Loucy (cell line): Measurements from ENCODE around the gene C17orf107.

Experiments used
- H2AFZ ChIP-seq: fragments of 200-600 bp; sonication (generic); 2 replicates; pipeline ENCODE4 v1.6.0; 2016; ENCODE audit warnings: antibody characterized with exemption, mild to moderate bottlenecking, low read length, moderate library complexity
- H3F3A ChIP-seq: fragments of 200-600 bp; 2 replicates; pipeline ENCODE4 v1.6.0; 2016; ENCODE audit warnings: antibody characterized with exemption, low read depth, mild to moderate bottlenecking
- H3K27me3 ChIP-seq: fragments of 200-600 bp; sonication (generic); 2 replicates; pipeline ENCODE4 v1.6.1; 2014; ENCODE audit warnings: low read length, mild to moderate bottlenecking; ENCODE audit not compliant: insufficient read depth, poor library complexity, severe bottlenecking
- H3K36me3 ChIP-seq: fragments of 200-600 bp; sonication (generic); 2 replicates; pipeline ENCODE4 v1.6.1; 2016; ENCODE audit warnings: low read length; ENCODE audit not compliant: insufficient read depth
- H3K4me1 ChIP-seq: fragments of 200-600 bp; sonication (generic); 2 replicates; pipeline ENCODE4 v1.5.1; 2014; ENCODE audit warnings: low read length, mild to moderate bottlenecking; ENCODE audit not compliant: insufficient read depth, poor library complexity, severe bottlenecking
- H3K4me2 ChIP-seq: fragments of 200-600 bp; sonication (generic); 2 replicates; pipeline ENCODE4 v1.6.0; 2014; ENCODE audit warnings: antibody characterized with exemption, low read length, low read depth, mild to moderate bottlenecking; ENCODE audit not compliant: poor library complexity, severe bottlenecking
- H3K4me3 ChIP-seq: fragments of 200-600 bp; sonication (generic); 2 replicates; pipeline ENCODE4 v1.5.1; 2014; ENCODE audit warnings: low read length, mild to moderate bottlenecking, mixed read lengths; ENCODE audit not compliant: poor library complexity, severe bottlenecking
- H3K79me2 ChIP-seq: fragments of 200-600 bp; sonication (generic); 2 replicates; pipeline ENCODE4 v1.6.1; 2014; ENCODE audit warnings: low read length; ENCODE audit not compliant: insufficient read depth
- H3K9ac ChIP-seq: fragments of 200-600 bp; sonication (generic); 2 replicates; pipeline ENCODE4 v1.6.0; 2014; ENCODE audit warnings: mild to moderate bottlenecking, low read depth, low read length, moderate library complexity; ENCODE audit not compliant: poor library complexity, severe bottlenecking
- H3K9me2 ChIP-seq: fragments of 200-600 bp; sonication (generic); replicated peaks from 2 replicates; pipeline ENCODE4 v1.6.1; 2016; ENCODE audit warnings: low read depth, low read length, mixed read lengths
- H3K9me3 ChIP-seq: fragments of 200-600 bp; sonication (generic); 2 replicates; pipeline ENCODE4 v1.6.1; 2014; ENCODE audit warnings: mild to moderate bottlenecking, antibody characterized with exemption, low read length, low read depth; ENCODE audit not compliant: insufficient read depth
- H4K20me1 ChIP-seq: fragments of 200-600 bp; sonication (generic); 2 replicates; pipeline ENCODE4 v1.6.0; 2014; ENCODE audit warnings: antibody characterized with exemption, low read length, mild to moderate bottlenecking; ENCODE audit not compliant: insufficient read depth, poor library complexity, severe bottlenecking
- CTCF ChIP-seq: fragments of 200-600 bp; sonication (generic); conservative IDR thresholded peaks from 2 replicates; pipeline ENCODE4 v1.5.1; 2014; ENCODE audit warnings: mild to moderate bottlenecking, antibody characterized with exemption, low read length
- EZH2phosphoT487 ChIP-seq: fragments of 200-600 bp; IDR thresholded peaks from 2 replicates; pipeline ENCODE4 v1.6.1; 2018; ENCODE audit warnings: antibody characterized with exemption, mild to moderate bottlenecking, moderate library complexity, borderline replicate concordance

The C17orf107 gene

GRCh38 chr17:4949321-4950074, 50.2 kb downstream of the C17orf107 start:
- Histone ChIP-seq H3F3A (peaks cover 35% of the 10 kb centered on the region), H3K9ac (peak overlapping the region; percentile 99), H3K9me3 (no peaks in the 10 kb centered on the region), H4K20me1 (peaks cover 37% of the 10 kb centered on the region), H3K9me2 (no peaks in the 10 kb centered on the region), H3K79me2 (peaks cover 57% of the 10 kb centered on the region), H3K4me2 (peak overlapping the region; percentile 91), H3K36me3 (peaks cover 29% of the 10 kb centered on the region), H3K27me3 (peaks cover 14% of the 10 kb centered on the region), H3K4me1 (peaks cover 33% of the 10 kb centered on the region), H3K4me3 (peak overlapping the region; percentile 90), H2AFZ (peak overlapping the region; percentile 84)
- TF ChIP-seq CTCF (no peak), EZH2phosphoT487 (no peak)

GRCh38 chr17:4950075-4950745, 50.9 kb downstream of the C17orf107 start:
- Histone ChIP-seq H3K4me3 (peak overlapping the region; percentile 90), H3K36me3 (peaks cover 22% of the 10 kb centered on the region), H3K4me1 (peaks cover 26% of the 10 kb centered on the region), H2AFZ (no peak overlapping the region), H3K9me3 (no peaks in the 10 kb centered on the region), H3K9ac (peak overlapping the region; percentile 99), H4K20me1 (peaks cover 30% of the 10 kb centered on the region), H3K9me2 (no peaks in the 10 kb centered on the region), H3K79me2 (peaks cover 50% of the 10 kb centered on the region), H3F3A (peaks cover 28% of the 10 kb centered on the region), H3K4me2 (peak overlapping the region; percentile 91), H3K27me3 (peaks cover 14% of the 10 kb centered on the region)
- no peak for TF ChIP-seq CTCF
- TF ChIP-seq EZH2phosphoT487: no peak

DNA sequence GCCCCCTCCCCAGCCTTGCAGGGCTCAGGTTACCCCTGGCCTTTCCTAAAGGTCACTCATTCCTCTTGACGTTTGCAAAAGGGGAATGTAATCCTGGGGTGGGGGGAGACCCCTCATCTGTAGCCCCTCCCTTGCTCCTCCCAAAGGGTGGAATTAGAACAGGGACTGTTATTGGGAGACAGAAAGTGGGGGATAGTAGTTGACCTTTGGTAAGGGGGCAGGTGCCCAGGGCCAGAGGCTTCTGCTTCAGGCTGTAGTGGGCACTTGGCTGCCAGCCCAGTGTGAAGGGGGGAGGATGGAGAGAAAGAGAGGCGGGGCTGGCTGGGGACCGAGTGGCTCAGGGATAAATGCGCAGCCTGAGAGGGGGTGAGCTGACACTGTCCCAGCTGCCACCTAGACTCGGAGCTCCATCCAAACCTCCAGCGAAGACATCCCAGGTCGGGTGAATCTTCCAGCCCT, 51.4 kb downstream of the C17orf107 start, which contains the start of gene ENO3:
ENO3 (plus strand) TSS at position 374 of the 459 bp plus-strand sequence. CDS start 711 bp downstream, outside the sequence.
- Histone ChIP-seq H3K4me1 (peaks cover 20% of the 10 kb centered on the region), H3K79me2 (peaks cover 44% of the 10 kb centered on the region), H2AFZ (no peak within 1 kb of the TSS), H3K9me2 (no peaks in the 10 kb centered on the region), H4K20me1 (peaks cover 24% of the 10 kb centered on the region), H3K9ac (peak within 1 kb of the TSS; percentile 99), H3K4me2 (peak within 1 kb of the TSS; percentile 91), H3K4me3 (peak within 1 kb of the TSS; percentile 90), H3K36me3 (peaks cover 16% of the 10 kb centered on the region), H3K9me3 (no peaks in the 10 kb centered on the region), H3F3A (peaks cover 24% of the 10 kb centered on the region), H3K27me3 (peaks cover 14% of the 10 kb centered on the region)
- no peak for TF ChIP-seq CTCF
- no peak for TF ChIP-seq EZH2phosphoT487
